Measurements from ENCODE around the gene ZCCHC14. TPM values are rescaled to one million over a fixed set of nuclear protein-coding genes. Genes with fewer than 3 reads are reported as not detected.
A peak's percentile ranks its signal among the peaks of the same experiment; 100 is the strongest.

Gene ZCCHC14
- total and polyA plus RNA-seq, 2 of the 13 experiments (the other 11 are each of a cell fraction or from before 2014, with no cell fraction given): 12.4 to 12.5 TPM

DNA sequence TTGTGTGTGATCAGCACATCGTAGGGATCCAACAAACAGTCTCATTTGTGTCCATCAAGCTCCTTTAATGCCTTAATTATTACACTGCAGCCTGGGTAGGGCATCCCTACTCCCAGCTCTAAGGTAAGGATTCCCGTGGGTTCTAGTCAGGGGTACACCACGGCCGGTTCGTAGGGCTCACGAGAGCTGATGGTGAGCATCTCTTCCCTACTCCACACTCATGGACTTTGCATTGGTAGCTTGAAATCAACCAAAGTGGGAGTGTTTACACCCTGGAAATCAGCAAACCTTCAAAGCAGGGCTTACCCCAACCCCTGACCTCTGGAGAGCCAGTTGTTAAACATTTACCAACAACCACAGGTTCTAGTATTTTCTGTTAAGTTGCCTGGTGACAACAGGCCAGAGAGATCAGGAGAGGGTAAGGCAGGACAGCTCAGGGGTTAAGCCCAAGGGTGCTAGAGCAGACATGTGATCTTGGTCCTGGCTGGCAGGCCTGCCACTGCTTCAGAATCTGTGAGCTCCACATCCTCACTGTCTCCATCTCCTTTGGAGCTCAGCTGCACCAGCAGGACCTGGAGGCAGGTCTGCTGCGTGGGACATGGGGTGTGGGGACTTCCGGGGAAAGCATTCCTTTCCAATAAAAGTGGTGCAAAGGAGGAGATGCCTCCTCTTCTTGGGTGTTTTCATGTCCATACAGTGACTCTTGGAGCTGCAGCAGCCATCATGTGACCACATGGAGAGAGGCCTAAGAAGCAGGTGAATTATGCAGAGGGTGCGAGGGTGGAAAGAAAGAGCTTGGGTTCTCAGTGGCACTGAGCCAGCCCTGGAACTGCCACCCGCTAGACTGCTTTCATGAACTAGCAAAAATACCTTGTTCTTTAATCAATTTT is 36.1 kb upstream of the ZCCHC14 start (continued):
- no peak for TF ChIP-seq ZNF260 (CRISPR knock-in tag; IDR thresholded peaks at IDR 0.05; ENCODE audit: borderline replicate concordance, low read depth)
- TF ChIP-seq RBM39 (IDR thresholded peaks at IDR 0.05; ENCODE audit: low read depth, low read length, poor library complexity, severe bottlenecking): no peak
- TF ChIP-seq POGK (CRISPR knock-in tag; conservative IDR thresholded peaks at IDR 0.05): peak; percentile 7; the same call in 1 of the 2 replicates
- peak; percentile 81; the same call in 1 of the 2 replicates for TF ChIP-seq REPIN1 (CRISPR knock-in tag; IDR thresholded peaks at IDR 0.05; ENCODE audit: borderline replicate concordance, low read depth)
- no peak; the same call in 1 of the 2 replicates for TF ChIP-seq TMF1 (CRISPR knock-in tag; IDR thresholded peaks at IDR 0.05; ENCODE audit: low read depth)
- TF ChIP-seq SPEN (CRISPR knock-in tag; IDR thresholded peaks at IDR 0.05; ENCODE audit: low read depth): peak; percentile 64; the same call in 1 of the 2 replicates
- peak; percentile 88 for TF ChIP-seq ZNF644 (CRISPR knock-in tag; IDR thresholded peaks at IDR 0.05; ENCODE audit: low read depth)
- TF ChIP-seq ZBTB39 (CRISPR knock-in tag; IDR thresholded peaks at IDR 0.05): no peak
- peak in 1 of 2 experiments; percentile 66; a peak in 1 of 4 replicates for TF ChIP-seq KLF16 (CRISPR knock-in tag; IDR thresholded peaks at IDR 0.05)
- TF ChIP-seq NR2C2 (CRISPR knock-in tag; IDR thresholded peaks at IDR 0.05; ENCODE audit: borderline replicate concordance): peak; percentile 85
- no peak for TF ChIP-seq ZFP82 (CRISPR knock-in tag; IDR thresholded peaks at IDR 0.05; ENCODE audit: borderline replicate concordance)
- TF ChIP-seq ZNF709 (CRISPR knock-in tag; IDR thresholded peaks at IDR 0.05): 0 out of 2 replicates have a peak, but pooled peaks have one; percentile 18
- peak; percentile 93 for TF ChIP-seq ZMYM4 (CRISPR knock-in tag; IDR thresholded peaks at IDR 0.05)
- TF ChIP-seq ZNF609 (CRISPR knock-in tag; IDR thresholded peaks at IDR 0.05; ENCODE audit: borderline replicate concordance): peak; percentile 86; the same call in 1 of the 2 replicates
- TF ChIP-seq TGIF2 (CRISPR knock-in tag; IDR thresholded peaks at IDR 0.05): peak; percentile 90; the same call in 1 of the 2 replicates
- peak; percentile 84 for TF ChIP-seq ZFY (CRISPR knock-in tag; IDR thresholded peaks at IDR 0.05)
- TF ChIP-seq, protein P1, sequence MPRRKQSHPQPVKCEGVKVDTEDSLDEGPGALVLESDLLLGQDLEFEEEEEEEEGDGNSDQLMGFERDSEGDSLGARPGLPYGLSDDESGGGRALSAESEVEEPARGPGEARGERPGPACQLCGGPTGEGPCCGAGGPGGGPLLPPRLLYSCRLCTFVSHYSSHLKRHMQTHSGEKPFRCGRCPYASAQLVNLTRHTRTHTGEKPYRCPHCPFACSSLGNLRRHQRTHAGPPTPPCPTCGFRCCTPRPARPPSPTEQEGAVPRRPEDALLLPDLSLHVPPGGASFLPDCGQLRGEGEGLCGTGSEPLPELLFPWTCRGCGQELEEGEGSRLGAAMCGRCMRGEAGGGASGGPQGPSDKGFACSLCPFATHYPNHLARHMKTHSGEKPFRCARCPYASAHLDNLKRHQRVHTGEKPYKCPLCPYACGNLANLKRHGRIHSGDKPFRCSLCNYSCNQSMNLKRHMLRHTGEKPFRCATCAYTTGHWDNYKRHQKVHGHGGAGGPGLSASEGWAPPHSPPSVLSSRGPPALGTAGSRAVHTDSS (CRISPR knock-in tag; conservative IDR thresholded peaks at IDR 0.05): no peak

All from HepG2 (cell line).